ENCODE results near the gene CMTM1.
A peak's percentile ranks its signal among the peaks of the same experiment; 100 is the strongest.

Gene CMTM1, protein sequence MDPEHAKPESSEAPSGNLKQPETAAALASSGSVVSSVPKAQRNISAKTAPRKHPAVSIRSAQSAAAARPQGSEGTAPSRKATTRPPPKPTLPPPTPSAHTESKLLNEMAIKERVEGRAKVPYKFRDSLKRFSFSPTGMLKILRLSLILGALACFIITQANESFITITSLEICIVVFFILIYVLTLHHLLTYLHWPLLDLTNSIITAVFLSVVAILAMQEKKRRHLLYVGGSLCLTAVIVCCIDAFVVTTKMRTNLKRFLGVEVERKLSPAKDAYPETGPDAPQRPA

DNA sequence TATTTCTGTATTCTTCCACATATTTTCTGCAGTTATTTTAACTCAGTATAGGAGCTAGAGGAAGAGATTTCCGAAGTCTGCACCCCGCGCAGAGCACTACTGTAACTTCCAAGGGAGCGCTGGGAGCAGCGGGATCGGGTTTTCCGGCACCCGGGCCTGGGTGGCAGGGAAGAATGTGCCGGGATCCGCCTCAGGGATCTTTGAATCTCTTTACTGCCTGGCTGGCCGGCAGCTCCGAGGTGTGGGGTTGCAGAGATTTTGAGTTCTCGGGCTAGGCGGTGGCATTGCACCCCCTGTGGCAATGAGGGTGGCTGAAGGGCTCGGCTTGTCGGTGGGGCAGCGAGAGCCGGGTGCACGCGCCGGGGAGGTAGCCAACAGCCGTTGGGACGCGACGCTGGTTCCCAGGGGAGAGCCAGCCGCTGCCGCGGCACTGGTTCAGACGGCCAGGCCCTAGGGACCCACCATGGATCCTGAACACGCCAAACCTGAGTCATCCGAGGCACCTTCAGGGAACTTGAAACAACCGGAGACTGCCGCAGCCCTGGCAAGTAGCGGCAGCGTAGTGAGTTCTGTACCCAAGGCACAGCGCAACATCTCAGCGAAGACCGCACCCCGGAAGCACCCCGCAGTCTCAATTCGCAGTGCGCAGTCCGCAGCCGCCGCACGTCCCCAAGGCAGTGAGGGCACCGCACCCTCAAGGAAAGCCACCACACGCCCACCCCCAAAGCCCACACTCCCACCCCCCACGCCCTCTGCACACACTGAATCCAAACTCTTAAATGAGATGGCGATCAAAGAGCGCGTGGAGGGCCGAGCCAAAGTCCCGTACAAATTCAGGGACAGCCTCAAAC, at the start of gene CMTM1:
CMTM1 (plus strand) TSS at position 389 of the 851 bp plus-strand sequence; CDS start at position 464, 75 bp downstream.
- DNase-seq = no peak

DNA sequence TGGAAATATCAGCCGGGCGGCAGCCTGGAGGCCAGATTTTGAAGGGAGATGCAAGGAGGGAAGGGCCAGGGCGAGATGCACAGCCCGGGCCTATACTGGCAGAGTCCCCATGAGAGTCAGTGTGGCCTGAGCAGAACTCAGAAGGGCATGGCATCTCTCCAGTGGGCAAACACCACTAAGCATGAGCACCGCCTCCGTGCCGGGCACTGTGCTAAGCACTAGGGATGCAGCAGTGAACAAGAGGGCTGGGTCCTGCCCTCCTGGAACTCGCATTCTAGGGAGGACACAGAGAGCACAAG, 49.8 kb upstream of the CMTM1 start:
- no peak for DNase-seq

GRCh38 chr16:66516808-66517585, 49.2 kb upstream of the CMTM1 start:
- peak; percentile 63 to 64 for DNase-seq

DNA sequence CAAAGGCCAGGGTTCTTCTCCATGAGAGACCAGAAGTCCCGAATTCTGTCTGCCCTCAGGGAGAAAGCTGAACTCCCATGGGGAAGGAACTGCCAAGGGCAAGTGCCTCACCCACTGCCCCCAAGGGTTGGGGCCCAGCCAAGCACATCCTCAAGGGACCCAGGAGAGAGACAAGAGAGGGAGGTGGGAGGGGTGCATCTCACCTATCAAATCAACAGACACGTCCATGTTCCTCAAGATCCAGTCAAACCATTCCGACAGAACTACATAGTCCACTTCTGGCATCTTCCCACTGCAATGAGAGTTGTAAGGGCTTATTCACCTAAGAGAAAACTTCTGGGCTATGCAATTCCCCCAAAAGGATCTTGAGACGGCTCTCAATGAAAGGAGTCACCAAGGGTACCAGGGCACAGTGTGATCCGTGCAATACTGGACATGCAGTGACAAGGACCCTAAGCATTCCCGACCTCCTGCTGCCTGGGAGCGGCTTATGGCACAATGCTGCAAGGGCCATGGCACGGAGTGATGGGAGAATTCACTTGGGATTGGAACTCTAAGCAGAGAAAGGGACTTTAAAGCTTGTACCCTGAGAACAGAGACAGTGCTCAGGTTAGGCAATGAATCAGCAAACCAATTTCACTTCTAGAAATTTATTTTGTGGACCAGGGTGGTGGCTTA, 48.5 kb upstream of the CMTM1 start:
- DNase-seq = no peak

DNA sequence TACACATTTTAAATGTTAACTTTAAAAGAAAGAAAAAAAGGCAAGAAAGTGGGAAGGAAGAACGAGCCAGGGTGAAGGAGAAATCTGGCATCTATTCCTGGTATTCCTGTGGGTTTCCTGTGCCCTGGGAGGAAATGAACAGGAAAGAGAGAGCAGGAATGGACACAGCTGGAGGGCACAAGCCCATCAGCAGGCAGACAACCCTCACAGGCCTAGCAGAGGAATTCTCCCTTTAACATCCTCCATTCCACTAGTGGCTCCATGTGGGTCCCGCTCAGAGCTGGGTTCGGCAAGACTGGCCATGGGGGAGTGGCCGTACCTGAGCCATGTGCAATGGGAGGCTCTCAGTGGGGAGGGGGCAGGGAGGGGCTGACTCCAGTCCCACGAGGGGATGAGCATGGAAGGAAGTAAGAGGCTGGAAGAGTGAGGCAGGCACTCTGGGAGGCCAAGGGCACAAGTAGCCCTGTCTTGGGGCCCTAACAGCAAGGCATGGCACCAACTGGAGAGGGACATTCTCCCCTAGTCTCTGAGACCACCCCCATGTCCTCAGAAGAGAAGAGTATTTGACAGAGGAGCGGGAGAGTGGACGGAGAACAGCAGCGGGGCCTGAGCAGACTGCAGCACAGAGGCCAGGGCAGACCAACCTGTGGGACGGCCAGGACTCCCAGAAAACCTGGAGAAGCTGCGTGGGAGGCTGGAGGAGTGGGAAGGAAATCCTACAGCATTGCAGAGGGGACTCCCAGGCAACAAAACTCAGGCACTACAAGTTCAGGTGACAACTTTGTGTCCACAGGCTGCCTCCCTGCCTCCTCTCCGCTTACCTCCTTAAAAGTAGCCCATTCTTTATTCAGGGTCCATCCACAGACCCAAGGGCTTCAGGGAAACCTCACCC, 46.5 kb upstream of the CMTM1 start:
- no peak for DNase-seq

- DNase-seq = no peak
These were observed 45.7 kb upstream of the CMTM1 start for GRCh38 chr16:66520406-66521170.

DNA sequence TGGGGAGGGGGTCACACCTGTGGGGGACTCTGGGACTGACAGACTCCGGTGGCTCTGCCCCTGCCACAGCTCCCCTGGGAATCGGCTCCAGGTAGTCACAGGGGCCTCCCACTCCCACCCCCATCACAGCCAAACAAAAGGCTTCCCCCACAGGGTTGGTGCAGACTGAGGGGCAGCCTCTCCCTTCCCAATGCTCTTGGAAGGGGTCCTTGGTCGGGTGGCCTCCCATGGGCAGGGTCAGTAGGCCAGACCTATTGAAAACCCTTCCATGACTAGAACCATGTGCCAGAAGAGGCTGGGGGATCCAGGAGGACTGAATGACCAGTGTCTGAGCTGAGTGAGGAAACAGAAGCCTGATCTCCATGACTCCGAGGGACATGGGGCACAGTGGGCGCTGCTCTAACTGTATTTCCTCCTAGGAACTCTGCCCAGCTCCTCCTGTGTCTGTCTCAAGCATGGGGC, 45.0 kb upstream of the CMTM1 start:
- no peak for DNase-seq

DNA sequence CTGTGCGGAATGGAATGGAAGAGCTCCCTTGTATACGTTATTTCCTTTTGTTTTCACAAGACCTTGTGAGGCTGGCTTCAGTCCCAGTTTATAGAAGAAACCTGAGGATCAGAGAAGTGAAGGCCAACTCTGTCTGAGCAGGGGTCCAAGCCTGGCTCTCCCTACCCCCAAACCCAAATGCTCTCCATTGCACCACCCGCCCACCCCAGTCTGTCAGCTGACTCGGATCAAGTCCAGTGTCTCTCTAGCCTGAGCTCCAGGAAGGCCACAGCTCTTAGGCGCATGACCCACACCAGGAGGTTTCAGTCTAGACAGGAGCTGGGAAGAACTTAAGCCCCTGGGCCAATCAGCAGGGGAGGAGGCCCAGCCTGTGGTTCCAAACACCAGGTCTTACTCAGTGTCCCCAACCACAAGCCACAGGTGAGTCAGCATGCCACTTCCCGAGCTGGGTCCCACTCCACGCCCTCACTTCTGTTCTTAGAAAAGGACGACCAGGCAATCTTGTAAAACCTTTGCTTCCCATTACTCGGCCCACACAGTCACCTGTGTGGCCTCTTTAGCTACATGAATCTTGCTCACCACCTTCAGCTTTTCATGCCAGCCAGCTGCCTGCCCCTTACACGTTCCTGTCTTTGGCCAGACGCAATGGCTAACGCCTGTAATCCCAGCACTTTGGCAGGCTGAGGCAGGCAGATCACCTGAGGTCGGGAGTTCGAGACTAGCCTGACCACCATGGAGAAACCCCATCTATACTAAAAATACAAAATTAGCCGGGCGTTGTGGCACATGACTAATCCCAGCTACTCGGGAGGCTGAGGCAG, 44.1 kb upstream of the CMTM1 start:
- peak; percentile 94 to 95 for DNase-seq

DNA sequence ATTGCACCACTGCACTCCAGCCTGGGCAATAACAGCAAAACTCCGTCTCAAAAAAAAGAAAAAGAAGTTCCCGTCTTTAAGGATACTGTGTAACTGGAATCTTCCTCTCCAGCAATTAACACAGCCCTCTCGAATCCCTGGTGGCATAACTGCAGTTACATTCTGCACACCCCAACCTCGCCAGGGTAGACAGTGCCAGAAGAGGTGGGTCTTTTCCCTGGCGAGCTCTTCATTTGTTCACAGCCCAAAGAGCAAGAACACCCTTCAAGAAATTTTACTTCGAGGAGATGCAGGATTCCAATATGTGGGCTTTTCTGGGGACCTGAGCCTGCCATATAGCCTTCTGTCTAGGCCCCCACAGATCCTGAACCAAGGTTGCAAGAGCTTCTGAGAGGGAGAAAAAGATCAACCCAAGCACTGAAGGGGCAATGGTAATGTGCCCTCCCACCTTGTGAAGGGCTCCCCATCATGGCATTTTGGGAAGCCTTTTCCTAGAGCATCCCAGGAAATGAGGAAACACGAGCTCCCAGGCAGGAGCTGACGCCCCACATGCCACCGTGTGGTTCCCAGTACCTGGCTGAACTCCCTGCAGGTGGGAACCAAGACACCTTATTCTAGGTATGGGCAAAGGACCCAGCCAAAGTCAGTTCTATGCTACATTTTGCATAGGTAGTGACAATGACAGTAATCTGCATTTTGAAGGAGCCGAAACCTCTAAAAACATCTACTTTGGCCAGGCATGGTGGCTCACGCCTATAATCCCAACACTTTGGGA, 43.2 kb upstream of the CMTM1 start:
- DNase-seq = no peak

DNA sequence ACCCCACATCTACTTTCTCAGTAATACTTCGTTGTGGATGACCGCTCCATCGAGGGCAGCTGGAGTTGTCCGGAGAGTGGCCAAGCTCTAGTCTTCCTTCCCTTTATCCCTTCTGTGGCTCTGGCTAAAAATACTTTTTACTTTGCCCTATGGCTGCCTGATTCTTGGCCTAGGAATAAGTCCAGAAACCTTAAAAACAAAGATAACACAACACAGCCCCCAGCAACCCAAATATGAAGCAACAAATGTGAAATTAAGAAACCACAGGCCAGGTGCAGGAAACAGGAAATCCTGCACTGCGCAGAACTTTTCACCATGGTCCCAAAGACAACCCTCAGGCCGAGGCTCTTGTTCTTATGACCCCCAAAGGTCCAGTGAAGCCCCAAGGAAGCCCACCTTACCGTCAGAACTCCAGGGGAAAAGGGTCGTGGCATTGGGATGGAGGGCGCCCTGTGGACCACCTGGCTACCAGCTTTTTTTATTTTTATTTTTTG, 42.3 kb upstream of the CMTM1 start:
- no peak for DNase-seq

GRCh38 chr16:66524601-66525164, 41.6 kb upstream of the CMTM1 start:
- DNase-seq = no peak

DNA sequence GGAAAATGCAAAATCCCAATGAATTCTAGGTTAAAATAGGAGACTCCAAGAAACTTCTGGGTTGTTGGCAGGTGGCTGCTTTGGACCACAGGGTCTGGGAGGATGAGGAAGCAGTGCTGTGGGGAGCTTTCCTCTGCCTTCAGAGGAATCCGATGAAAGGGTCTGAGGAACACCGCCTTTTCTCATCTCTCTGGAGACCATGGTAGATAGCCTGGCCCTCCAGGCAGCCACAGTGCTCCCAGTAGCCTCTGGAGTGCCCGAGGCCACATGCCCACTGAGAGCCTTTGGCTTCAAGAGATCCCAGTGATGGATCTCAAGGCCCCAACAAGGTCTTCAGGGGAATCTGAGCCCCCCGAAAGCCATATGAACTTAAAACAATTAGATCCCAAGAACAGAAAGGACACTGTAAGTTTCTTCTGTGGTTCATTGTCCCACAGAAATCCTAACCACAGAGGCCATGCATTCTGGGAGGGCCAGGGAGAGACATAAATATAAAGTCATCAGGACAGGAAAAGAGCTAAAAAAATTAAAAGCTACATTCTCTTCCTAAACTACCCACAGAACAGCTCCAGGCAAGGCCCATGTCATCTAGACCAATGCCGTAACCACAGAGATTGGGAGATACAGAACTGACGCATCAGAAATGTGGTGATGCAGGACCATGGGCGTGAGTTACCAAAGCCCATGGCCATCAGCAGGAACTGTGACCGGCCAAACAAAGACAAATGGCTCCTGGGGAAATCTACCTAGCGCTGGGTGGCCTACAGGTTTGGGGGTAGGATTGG, 40.7 kb upstream of the CMTM1 start:
- no peak for DNase-seq

GRCh38 chr16:66528294-66528693, 37.9 kb upstream of the CMTM1 start:
- DNase-seq = no peak

DNA sequence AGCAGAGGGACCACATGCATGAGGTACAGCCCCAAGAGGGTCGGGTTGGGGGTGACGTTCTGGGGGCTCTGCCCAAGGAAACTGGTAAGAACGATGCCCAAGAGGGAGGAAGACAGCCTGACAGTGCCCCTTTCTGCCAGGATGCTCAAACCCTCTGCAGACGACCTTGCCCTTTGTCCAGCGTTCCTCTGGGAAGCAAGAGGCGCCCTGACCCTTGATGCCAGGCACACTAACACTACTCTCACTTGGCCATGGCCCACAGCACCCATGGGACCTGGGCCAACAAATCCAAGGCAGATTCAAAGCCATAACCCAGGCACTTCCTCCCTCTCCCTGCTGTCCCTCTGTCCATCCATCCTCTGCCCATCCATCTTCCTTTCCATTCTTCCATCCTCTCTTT, 36.8 kb upstream of the CMTM1 start:
- no peak for DNase-seq

DNA sequence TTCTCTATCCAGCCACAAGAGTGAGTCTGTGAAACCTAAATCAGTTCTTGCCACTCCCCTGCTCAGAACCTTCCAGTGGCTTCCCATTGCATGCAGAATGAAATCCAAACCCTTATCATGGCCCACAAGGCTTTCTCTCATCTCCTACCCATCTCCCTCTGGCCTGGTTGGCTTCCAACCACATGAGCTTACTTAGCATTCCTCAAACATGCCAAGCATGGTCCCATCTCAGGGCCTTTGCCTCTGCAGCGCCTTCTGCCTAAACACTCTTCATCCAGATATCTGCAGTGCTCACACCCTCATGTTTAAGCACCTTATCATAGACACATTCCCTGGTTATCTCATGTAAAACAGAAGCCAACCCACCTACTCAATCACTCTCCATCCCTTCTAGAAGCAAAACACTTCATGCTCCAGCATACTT, 31.9 kb upstream of the CMTM1 start:
- DNase-seq = no peak

GRCh38 chr16:66536525-66536924, 29.7 kb upstream of the CMTM1 start:
- no peak for DNase-seq

- DNase-seq = no peak
These were observed 29.0 kb upstream of the CMTM1 start for GRCh38 chr16:66537236-66537635.

GRCh38 chr16:66538910-66539309, 27.3 kb upstream of the CMTM1 start:
- no peak for DNase-seq

All from activated CD4-positive, alpha-beta T cell treated with anti-CD3 and anti-CD28 coated beads, Interleukin-2, amount 50 U/mL, for 4 hours (primary cell).